Gastroesophageal sphincter (tissue), 4 donors: ENCODE measurements around the gene MORC2. TPM values are rescaled to one million over a fixed set of nuclear protein-coding genes. Genes with fewer than 3 reads are reported as not detected.

ENCODE experiments used
- ATAC-seq: fragments of 150-250 bp; one replicate; pipeline ENCODE4 v1.9.1; 2016; ENCODE audit warnings: mild to moderate bottlenecking, moderate library complexity
- H3K27ac ChIP-seq, 4 donors: fragments of 200-600 bp; sonication (generic) in 3 of 4; 1 replicate in 3 of 4; 2 replicates in 1 of 4; pipeline ENCODE4 v1.5.1; 2016 to 2019
- H3K27me3 ChIP-seq: fragments of 200-600 bp; sonication (generic); one replicate; pipeline ENCODE4 v1.5.1; 2019
- H3K36me3 ChIP-seq, 2 donors: fragments of 200-600 bp; sonication (generic); one replicate each; pipeline ENCODE4 v1.5.1; 2019; ENCODE audit warnings: control low read depth in 1 of 2
- H3K4me1 ChIP-seq, 3 donors: fragments of 200-600 bp; sonication (generic); 1 replicate in 2 of 3; 2 replicates in 1 of 3; pipeline ENCODE4 v1.5.1; 2016 to 2019; ENCODE audit warnings: control low read depth in 2 of 3
- H3K4me3 ChIP-seq, 2 donors: fragments of 200-600 bp; sonication (generic); one replicate each; pipeline ENCODE4 v1.5.1; 2019; ENCODE audit warnings: mild to moderate bottlenecking in 1 of 2, moderate library complexity in 1 of 2
- H3K9me3 ChIP-seq, 3 donors: fragments of 200-600 bp; sonication (generic); one replicate each; pipeline ENCODE4 v1.5.1; 2017 to 2019; ENCODE audit warnings: control low read depth in 2 of 3
- EP300 ChIP-seq: sonication (generic); formaldehyde crosslinking; IDR thresholded peaks from one replicate; pipeline ENCODE4 v1.6.1; 2017; ENCODE audit warnings: antibody characterized with exemption, mild to moderate bottlenecking
- POLR2A ChIP-seq, 2 donors: fragments of 450-650 bp; IDR thresholded peaks; one replicate each; pipeline ENCODE4 v1.6.1; 2017; ENCODE audit warnings: antibody characterized with exemption in 2 of 2, mild to moderate bottlenecking in 2 of 2, moderate library complexity in 1 of 2
- POLR2AphosphoS5 ChIP-seq: sonication (generic); formaldehyde crosslinking; IDR thresholded peaks from one replicate; pipeline ENCODE4 v1.6.1; 2017; ENCODE audit warnings: antibody characterized with exemption
- WGBS, 2 donors: methylation state at CpG; one replicate each; pipeline ENCODE4 v1.1.5; 2018; ENCODE audit warnings: low coverage in 1 of 2; 5-methylcytosine and 5-hydroxymethylcytosine counted together
- total RNA-seq, 4 donors: library from RNA; depleted of rRNA; stranded (reverse); fragments of >200 nt; gene quantifications; one replicate each; pipeline ENCODE4 v1.1.0, GENCODE V29; 2016
- TF ChIP-seq, protein P1 (sequence below), 4 experiments: fragments of 200-600 bp in 2 of 4; fragments of 450-650 bp in 2 of 4; sonication (generic) in 1 of 4; IDR thresholded peaks; one replicate each; pipeline ENCODE4 v1.5.1; 2017 to 2019; ENCODE audit warnings: antibody characterized with exemption in 4 of 4, mild to moderate bottlenecking in 2 of 4, moderate library complexity in 2 of 4

The MORC2 gene
- total RNA-seq, 4 donors from 2014 or later, result 11.3 to 36.0 (median 29.6) TPM

DNA sequence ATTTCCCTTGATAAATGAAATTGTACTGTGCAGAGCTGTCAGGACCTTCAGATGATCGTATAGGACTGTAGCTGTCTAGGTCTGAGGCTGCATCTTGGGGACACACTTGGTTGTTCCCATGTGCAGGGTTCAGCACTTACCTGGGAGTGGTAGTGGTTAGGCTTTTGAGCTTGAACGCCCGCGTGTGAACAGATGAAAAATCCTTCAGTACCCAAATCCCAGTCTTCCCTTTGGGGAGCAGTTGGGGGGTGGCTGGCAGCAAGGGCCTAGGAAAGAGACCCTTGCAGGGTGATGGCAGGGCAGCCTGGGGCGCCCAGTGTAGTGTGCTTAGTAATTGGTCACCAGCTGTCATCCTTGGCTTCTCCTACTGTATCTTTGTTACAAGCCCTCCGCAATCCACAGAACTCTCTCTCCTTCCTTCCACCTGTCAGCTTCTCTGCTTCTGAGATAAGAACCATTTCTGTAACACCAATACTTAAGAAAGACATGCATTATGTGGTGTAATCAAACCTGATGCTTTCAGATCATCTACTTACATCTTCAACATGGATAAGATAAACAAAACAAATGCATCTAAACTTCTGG, 64.6 kb downstream of the MORC2 start:
- no peak for TF ChIP-seq POLR2A (IDR thresholded peaks at IDR 0.05)
- TF ChIP-seq POLR2AphosphoS5, result no peak
- no peak for TF ChIP-seq EP300
- TF ChIP-seq, protein P1, sequence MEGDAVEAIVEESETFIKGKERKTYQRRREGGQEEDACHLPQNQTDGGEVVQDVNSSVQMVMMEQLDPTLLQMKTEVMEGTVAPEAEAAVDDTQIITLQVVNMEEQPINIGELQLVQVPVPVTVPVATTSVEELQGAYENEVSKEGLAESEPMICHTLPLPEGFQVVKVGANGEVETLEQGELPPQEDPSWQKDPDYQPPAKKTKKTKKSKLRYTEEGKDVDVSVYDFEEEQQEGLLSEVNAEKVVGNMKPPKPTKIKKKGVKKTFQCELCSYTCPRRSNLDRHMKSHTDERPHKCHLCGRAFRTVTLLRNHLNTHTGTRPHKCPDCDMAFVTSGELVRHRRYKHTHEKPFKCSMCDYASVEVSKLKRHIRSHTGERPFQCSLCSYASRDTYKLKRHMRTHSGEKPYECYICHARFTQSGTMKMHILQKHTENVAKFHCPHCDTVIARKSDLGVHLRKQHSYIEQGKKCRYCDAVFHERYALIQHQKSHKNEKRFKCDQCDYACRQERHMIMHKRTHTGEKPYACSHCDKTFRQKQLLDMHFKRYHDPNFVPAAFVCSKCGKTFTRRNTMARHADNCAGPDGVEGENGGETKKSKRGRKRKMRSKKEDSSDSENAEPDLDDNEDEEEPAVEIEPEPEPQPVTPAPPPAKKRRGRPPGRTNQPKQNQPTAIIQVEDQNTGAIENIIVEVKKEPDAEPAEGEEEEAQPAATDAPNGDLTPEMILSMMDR (IDR thresholded peaks at IDR 0.05), result no peak
- peaks cover 0 to 15% (median 0%) of the 10 kb centered on the region in 3 donors for H3K9me3 ChIP-seq
- no peak for ATAC-seq
- peaks cover 0 to 48% of the 10 kb centered on the region in 2 donors for H3K36me3 ChIP-seq
- no peak overlapping the region for H3K4me3 ChIP-seq
- H3K4me1 ChIP-seq, result no peaks in the 10 kb centered on the region
- H3K27me3 ChIP-seq, result no peaks in the 10 kb centered on the region
- WGBS, 2 donors, result 93% methylated on average over 2 of the region's 6 CpGs; no CpG with 5 or more reads in 1 of the 2 donors
- no peak overlapping the region for H3K27ac ChIP-seq

DNA sequence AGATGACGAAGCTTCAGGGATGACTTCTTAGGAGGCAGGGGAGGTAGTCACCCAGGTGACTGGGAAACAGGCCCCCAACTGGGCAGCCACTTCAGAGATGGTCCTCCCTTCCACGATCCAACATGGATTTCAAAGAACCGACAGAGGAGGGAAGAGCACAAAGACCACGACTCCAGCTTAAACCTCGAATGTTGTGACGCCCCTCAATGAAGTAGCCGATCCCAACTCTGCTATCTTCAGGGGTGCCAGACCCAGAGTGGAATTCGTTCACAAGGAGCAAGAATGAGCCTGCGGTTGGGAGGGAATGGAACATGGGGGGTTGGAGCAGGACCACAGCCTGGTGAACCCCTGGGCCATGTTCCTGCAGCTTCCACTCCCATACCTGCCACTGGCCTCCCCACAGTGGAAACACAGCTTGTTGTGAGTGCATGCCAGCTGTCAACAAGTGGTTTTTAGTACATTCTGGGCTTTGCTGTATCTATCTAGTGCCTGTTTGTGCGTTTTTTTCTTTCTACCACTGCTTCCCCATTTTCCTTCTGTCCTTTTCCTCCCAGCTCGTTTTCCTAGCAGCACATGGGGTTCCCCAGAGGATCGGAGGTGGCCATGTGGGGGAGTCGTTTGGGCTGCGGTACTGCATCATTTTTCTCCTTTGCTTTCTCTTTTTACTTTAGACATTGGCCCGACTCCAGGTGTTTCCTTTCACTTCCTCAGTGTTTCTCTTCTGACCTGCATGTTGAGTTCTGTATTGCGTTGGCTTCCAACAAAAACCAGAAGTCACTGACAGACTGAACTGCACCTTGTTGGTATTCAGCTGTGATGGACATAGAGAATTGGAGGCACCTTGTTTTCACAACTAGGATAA, 65.8 kb downstream of the MORC2 start:
- 49 to 58% methylated on average over 6 to 11 of the region's 16 CpGs for WGBS, 2 donors
- Histone ChIP-seq H3K4me3 (no peak overlapping the region), H3K9me3 (peaks cover 0 to 24% (median 0%) of the 10 kb centered on the region in 3 donors), H3K27ac (no peak overlapping the region), H3K27me3 (no peaks in the 10 kb centered on the region), H3K36me3 (peaks cover 0 to 40% of the 10 kb centered on the region in 2 donors), H3K4me1 (no peaks in the 10 kb centered on the region)
- no peak for ATAC-seq
- TF ChIP-seq POLR2A (IDR thresholded peaks at IDR 0.05), result no peak
- TF ChIP-seq POLR2AphosphoS5, result no peak
- TF ChIP-seq, protein P1 (IDR thresholded peaks at IDR 0.05), result no peak
- TF ChIP-seq EP300, result no peak

DNA sequence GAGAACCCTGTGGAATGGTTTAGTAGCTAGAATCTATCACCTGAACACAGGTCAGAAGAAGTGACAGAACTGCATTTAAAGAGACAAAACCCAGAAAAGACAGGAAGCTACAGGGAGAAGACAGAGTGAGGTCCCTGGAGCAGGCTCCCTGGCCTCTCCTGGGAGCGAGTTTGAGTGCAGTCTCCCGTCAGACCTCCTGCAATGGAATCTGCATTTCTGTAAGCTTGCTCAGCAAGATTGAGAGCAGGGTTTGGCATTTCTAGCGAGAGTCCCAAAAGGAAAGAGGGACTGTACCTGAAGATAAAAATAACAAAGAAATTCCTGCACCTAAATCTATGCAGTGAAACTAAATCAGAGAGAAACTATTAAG, 74.2 kb downstream of the MORC2 start:
- ATAC-seq, result no peak

GRCh38 chr22:30893434-30894370, 74.9 kb downstream of the MORC2 start:
- H3K4me1 ChIP-seq, result no peaks in the 10 kb centered on the region
- no peak overlapping the region for H3K27ac ChIP-seq
- ATAC-seq, result no peak
- H3K9me3 ChIP-seq, result peaks cover 0 to 6% (median 0%) of the 10 kb centered on the region in 3 donors
- WGBS, 2 donors, result 70 to 76% methylated on average over 5 to 11 of the region's 23 CpGs
- no peaks in the 10 kb centered on the region for H3K27me3 ChIP-seq
- H3K36me3 ChIP-seq, result peaks cover 0 to 38% of the 10 kb centered on the region in 2 donors
- TF ChIP-seq EP300, result no peak
- no peak for TF ChIP-seq POLR2AphosphoS5
- TF ChIP-seq, protein P1 (IDR thresholded peaks at IDR 0.05), result no peak
- TF ChIP-seq POLR2A (IDR thresholded peaks at IDR 0.05), result no peak
- H3K4me3 ChIP-seq, result no peak overlapping the region

More for the DNA sequence above, 74.2 kb downstream of the MORC2 start:
- H3K36me3 ChIP-seq, result peaks cover 0 to 31% of the 10 kb centered on the region in 2 donors
- no peaks in the 10 kb centered on the region for H3K4me1 ChIP-seq
- 63 to 72% methylated on average over 2 to 3 of the region's 3 CpGs for WGBS, 2 donors
- no peak overlapping the region for H3K4me3 ChIP-seq
- no peak for TF ChIP-seq EP300
- no peak for TF ChIP-seq POLR2A (IDR thresholded peaks at IDR 0.05)
- no peak for TF ChIP-seq POLR2AphosphoS5
- TF ChIP-seq, protein P1 (IDR thresholded peaks at IDR 0.05), result no peak
- no peak overlapping the region for H3K27ac ChIP-seq
- H3K9me3 ChIP-seq, result peaks cover 0 to 13% (median 0%) of the 10 kb centered on the region in 3 donors
- no peaks in the 10 kb centered on the region for H3K27me3 ChIP-seq
